ENCODE results near the gene CHI3L1.

DNA sequence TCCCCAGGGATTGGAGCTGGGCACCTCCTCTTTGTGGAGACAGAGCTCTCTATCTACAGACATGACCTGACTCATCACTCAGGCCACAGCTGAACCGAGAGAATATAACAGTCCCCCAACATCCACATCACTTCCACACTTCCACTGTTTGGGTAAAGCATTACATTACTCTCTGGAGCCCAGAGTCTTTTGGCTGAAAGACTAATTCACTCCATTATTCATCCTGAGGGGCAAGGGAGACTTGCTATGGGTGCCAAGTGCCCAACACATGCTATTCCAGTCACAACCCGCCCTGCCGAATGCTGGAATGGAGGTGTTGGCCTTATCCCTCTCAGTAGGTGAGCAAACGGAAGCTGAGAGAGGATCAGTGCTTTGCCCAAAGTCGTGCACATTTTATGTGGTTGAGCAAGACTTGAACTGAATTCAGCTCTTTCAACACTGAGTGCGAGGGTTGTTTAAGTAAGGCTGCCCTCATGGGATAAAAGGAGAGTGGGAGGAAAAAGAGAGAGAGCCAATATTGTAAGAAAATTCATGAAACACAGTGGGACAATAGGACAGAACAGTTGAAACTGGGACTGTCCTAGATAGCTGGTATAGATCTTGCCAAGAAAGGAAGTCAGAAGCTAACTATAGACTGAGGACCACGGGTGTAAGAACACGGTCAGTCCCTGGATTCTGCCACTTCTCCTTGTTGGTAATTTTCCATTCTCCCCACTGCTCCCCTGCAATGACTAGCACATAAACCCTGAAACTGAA lies 13.5 kb upstream of the CHI3L1 start:
- no peak for TF ChIP-seq POLR2A (IDR thresholded peaks at IDR 0.05; ENCODE audit: low read depth)
- TF ChIP-seq, protein P1, sequence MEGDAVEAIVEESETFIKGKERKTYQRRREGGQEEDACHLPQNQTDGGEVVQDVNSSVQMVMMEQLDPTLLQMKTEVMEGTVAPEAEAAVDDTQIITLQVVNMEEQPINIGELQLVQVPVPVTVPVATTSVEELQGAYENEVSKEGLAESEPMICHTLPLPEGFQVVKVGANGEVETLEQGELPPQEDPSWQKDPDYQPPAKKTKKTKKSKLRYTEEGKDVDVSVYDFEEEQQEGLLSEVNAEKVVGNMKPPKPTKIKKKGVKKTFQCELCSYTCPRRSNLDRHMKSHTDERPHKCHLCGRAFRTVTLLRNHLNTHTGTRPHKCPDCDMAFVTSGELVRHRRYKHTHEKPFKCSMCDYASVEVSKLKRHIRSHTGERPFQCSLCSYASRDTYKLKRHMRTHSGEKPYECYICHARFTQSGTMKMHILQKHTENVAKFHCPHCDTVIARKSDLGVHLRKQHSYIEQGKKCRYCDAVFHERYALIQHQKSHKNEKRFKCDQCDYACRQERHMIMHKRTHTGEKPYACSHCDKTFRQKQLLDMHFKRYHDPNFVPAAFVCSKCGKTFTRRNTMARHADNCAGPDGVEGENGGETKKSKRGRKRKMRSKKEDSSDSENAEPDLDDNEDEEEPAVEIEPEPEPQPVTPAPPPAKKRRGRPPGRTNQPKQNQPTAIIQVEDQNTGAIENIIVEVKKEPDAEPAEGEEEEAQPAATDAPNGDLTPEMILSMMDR (IDR thresholded peaks at IDR 0.05), result no peak
- TF ChIP-seq EP300 (IDR thresholded peaks at IDR 0.05), result no peak
- peak in 1 of 2 donors; percentile 50 for TF ChIP-seq POLR2AphosphoS5 (IDR thresholded peaks at IDR 0.05)

All from esophagus muscularis mucosa (tissue), 4 donors.